ENCODE measurements around the gene DZIP1. TPM values are rescaled to one million over a fixed set of nuclear protein-coding genes. Genes with fewer than 3 reads are reported as not detected.
"Not testable (repeated sequence)": the region's sequence is repeated elsewhere in the genome, so short reads cannot be mapped to it uniquely, and the experiment has no call there.

The DZIP1 gene, protein sequence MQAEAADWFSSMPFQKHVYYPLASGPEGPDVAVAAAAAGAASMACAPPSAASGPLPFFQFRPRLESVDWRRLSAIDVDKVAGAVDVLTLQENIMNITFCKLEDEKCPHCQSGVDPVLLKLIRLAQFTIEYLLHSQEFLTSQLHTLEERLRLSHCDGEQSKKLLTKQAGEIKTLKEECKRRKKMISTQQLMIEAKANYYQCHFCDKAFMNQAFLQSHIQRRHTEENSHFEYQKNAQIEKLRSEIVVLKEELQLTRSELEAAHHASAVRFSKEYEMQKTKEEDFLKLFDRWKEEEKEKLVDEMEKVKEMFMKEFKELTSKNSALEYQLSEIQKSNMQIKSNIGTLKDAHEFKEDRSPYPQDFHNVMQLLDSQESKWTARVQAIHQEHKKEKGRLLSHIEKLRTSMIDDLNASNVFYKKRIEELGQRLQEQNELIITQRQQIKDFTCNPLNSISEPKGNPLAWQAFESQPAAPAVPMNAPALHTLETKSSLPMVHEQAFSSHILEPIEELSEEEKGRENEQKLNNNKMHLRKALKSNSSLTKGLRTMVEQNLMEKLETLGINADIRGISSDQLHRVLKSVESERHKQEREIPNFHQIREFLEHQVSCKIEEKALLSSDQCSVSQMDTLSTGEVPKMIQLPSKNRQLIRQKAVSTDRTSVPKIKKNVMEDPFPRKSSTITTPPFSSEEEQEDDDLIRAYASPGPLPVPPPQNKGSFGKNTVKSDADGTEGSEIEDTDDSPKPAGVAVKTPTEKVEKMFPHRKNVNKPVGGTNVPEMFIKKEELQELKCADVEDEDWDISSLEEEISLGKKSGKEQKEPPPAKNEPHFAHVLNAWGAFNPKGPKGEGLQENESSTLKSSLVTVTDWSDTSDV
- total RNA-seq (2022), result 16.4 and 22.1 TPM in 2 replicates
- percentile 72 among the genes with signal in this experiment for Bru-seq, nascent RNA
- BruChase-seq, experiment 1, labeled RNA remaining after a 6-hour chase, result percentile 66 among the genes with signal in this experiment
- BruChase-seq, experiment 2, labeled RNA remaining after a 2-hour chase, result percentile 81 among the genes with signal in this experiment
- long read RNA-seq, partial matches to known transcripts, result 3 of 8 reads
- long read RNA-seq, other reads (novel, unspliced or antisense), result 4 of 8 reads

- Mint-ChIP-seq H3K27me3 (ENCODE audit: insufficient read depth, unreplicated experiment) (no peaks in the 10 kb centered on the region), H3K9me3 (ENCODE audit: unreplicated experiment) (no peaks in the 10 kb centered on the region), H3K4me3 (ENCODE audit: unreplicated experiment) (peak within 1 kb of the TSS; percentile 82), H3K36me3 (ENCODE audit: insufficient read depth, unreplicated experiment) (peaks cover 10% of the 10 kb centered on the region), H3K4me1 (ENCODE audit: insufficient read depth, unreplicated experiment) (peaks cover 5% of the 10 kb centered on the region), H3K27ac (ENCODE audit: low read depth, unreplicated experiment) (no peak within 1 kb of the TSS)
- peak; percentile 80 for DNase-seq (ENCODE audit: unreplicated experiment)
- ChIA-PET POLR2A (interaction anchor here (0.6 to 3.4 kb wide), 15 partner anchors 9 to 1811 kb away, joined by 3 to 31 read pairs (median 4); partner anchors contain the start of gene DNAJC3), CTCF (interaction anchor here (0.6 to 4.0 kb wide), 10 partner anchors 11 to 909 kb away, joined by 3 to 16 read pairs (median 6); no protein-coding TSS in a partner anchor)
- TF ChIP-seq CTCF (IDR thresholded peaks at IDR 0.05; ENCODE audit: unreplicated experiment), result no peak
- no TSS peak for BruUV-seq (replicated peaks)
- intact Hi-C loops (cut with micrococcal nuclease), result no loop called here
These were observed at the start of gene DZIP1 for GRCh38 chr13:95644601-95645052. TSS of gene DZIP1 (minus strand) at chr13:95644706. CDS start at chr13:95642029, 2,677 bp downstream.

- H3K4me1 Mint-ChIP-seq (ENCODE audit: insufficient read depth, unreplicated experiment); H3K36me3 Mint-ChIP-seq (ENCODE audit: insufficient read depth, unreplicated experiment); intact Hi-C loops (cut with micrococcal nuclease); DNase-seq (ENCODE audit: unreplicated experiment); H3K27ac Mint-ChIP-seq (ENCODE audit: low read depth, unreplicated experiment); H3K27me3 Mint-ChIP-seq (ENCODE audit: insufficient read depth, unreplicated experiment); CTCF ChIA-PET; H3K9me3 Mint-ChIP-seq (ENCODE audit: unreplicated experiment); BruUV-seq (replicated peaks); POLR2A ChIA-PET; H3K4me3 Mint-ChIP-seq (ENCODE audit: unreplicated experiment): not testable (repeated sequence)
These were observed 46.5 kb upstream of the DZIP1 start for GRCh38 chr13:95690986-95691385.

- Mint-ChIP-seq H3K4me3 (ENCODE audit: unreplicated experiment) (no peak overlapping the region), H3K36me3 (ENCODE audit: insufficient read depth, unreplicated experiment) (no peaks in the 10 kb centered on the region), H3K9me3 (ENCODE audit: unreplicated experiment) (peaks cover 8% of the 10 kb centered on the region), H3K27ac (ENCODE audit: low read depth, unreplicated experiment) (no peak overlapping the region), H3K4me1 (ENCODE audit: insufficient read depth, unreplicated experiment) (no peaks in the 10 kb centered on the region), H3K27me3 (ENCODE audit: insufficient read depth, unreplicated experiment) (no peaks in the 10 kb centered on the region)
- BruUV-seq (replicated peaks), result no TSS peak
- TF ChIP-seq CTCF (IDR thresholded peaks at IDR 0.05; ENCODE audit: unreplicated experiment), result no peak
- CTCF ChIA-PET, result interaction anchor here (1.4 kb wide), 1 partner anchor 144 kb away, joined by 6 read pairs; no protein-coding TSS in a partner anchor
- POLR2A ChIA-PET, result interaction anchor here (1.0 kb wide), 1 partner anchor 13 kb away, joined by 6 read pairs; the partner anchor contains the start of gene DNAJC3
- DNase-seq (ENCODE audit: unreplicated experiment), result no peak
- intact Hi-C loops (cut with micrococcal nuclease), result no loop called here
These were observed 45.0 kb upstream of the DZIP1 start for GRCh38 chr13:95689582-95689926.

- POLR2A ChIA-PET, result interaction anchor here (0.8 to 2.8 kb wide), 2 partner anchors 8 to 11 kb away, joined by 3 to 10 read pairs; partner anchors contain the start of gene DNAJC3
- H3K9me3 Mint-ChIP-seq (ENCODE audit: unreplicated experiment); H3K27ac Mint-ChIP-seq (ENCODE audit: low read depth, unreplicated experiment); H3K27me3 Mint-ChIP-seq (ENCODE audit: insufficient read depth, unreplicated experiment); H3K36me3 Mint-ChIP-seq (ENCODE audit: insufficient read depth, unreplicated experiment); H3K4me3 Mint-ChIP-seq (ENCODE audit: unreplicated experiment); intact Hi-C loops (cut with micrococcal nuclease); BruUV-seq (replicated peaks); DNase-seq (ENCODE audit: unreplicated experiment): not testable (repeated sequence)
- CTCF ChIA-PET, result interaction anchor here (0.9 to 2.5 kb wide), 3 partner anchors 13 to 61 kb away, joined by 3 to 25 read pairs (median 5); no protein-coding TSS in a partner anchor
- peaks cover 20% of the 10 kb centered on the region for H3K4me1 Mint-ChIP-seq (ENCODE audit: insufficient read depth, unreplicated experiment)
These were observed 40.5 kb upstream of the DZIP1 start for GRCh38 chr13:95684960-95685359.
